ENCODE data around the gene TFF3. TPM values are rescaled to one million over a fixed set of nuclear protein-coding genes. Genes with fewer than 3 reads are reported as not detected.

Gene TFF3
- total RNA-seq, 2 experiments from 2014 or later = not detected

DNA sequence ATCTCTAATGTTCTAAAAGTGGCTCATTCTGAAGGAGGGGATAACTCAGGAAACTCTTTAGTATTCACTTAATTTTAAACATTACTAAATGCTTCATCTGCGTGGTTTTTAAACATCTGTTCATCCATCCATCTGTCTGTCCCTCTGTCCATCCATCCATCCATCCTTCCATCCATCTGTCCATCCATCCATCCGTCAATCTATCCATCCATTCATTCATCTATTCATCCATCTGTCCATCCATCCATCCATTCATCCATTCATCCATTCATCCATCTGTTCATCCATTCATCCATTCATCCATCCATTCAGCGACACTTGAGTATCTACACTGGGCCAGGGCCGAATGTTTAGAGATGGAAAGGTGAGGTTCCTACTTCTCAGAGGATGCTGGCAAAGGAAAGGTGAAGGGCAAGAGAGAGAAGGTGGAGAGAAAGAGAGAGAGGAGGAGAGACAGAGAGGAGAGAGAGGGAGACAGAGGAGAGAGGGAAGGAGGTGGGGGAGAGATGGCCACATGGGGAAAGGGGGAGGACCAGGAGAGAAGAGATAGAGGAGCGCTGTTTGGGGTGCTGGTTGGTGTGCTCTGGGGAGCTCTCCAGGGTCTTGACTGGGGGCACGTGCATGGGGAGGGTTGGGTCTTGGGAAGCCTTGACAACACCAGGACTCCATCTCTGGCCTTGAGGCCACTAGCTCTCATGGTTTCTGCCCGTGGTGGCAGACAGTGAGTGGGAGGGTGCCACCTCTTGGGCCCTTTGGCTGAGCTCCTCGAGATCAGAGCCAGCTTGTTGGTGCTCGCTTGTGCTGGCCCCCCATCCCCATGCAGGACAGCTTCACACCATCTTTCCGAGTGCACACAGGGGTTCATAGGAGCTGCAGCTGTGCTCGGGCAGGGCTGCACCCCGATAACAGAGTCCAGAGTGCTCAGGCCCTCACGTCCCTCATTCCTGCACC lies 50.7 kb downstream of the TFF3 start:
- H3K4me1 Mint-ChIP-seq (ENCODE audit: low read depth) = peaks cover 20% of the 10 kb centered on the region
- DNase-seq = no peak
- H3K36me3 Mint-ChIP-seq = no peaks in the 10 kb centered on the region
- no peaks in the 10 kb centered on the region for H3K9me3 Mint-ChIP-seq
- CTCF ChIA-PET = interaction anchor here (6.3 kb wide), 1 partner anchor 118 kb away, joined by 204 read pairs; no protein-coding TSS in a partner anchor
- H3K4me3 Mint-ChIP-seq = no peak overlapping the region
- no peaks in the 10 kb centered on the region for H3K27me3 Mint-ChIP-seq
- H3K27ac Mint-ChIP-seq = no peak overlapping the region
- POLR2A ChIA-PET = no interaction called here
- intact Hi-C loops (cut with micrococcal nuclease) = no loop called here

DNA sequence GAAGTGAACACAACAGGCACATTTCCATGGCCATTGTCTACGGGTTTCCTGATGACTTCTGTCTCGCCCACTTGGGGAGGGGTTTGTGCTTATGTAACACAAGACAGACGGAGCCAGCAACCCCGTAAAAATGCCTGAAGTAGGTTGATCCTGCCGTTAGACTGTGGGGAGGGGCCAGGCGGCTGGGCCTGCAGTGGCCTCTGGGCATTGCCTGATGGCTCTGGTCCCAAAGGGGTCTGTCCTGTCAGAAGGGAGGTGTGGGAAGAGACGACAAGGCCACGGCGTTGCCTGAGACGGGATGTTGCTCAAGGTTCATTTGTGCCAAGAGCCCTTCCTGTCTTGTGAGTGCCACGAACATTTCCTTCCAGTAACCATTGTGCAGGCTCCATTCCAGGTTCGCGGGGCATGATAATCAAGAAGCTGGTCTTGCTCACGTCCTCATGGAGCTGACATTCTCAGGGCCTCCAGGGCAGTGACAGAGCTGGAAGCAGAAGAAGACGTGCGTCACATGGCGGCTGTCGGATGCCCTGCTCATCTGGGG lies 51.5 kb downstream of the TFF3 start:
- Mint-ChIP-seq H3K9me3 (no peaks in the 10 kb centered on the region), H3K4me1 (ENCODE audit: low read depth) (peaks cover 19% of the 10 kb centered on the region), H3K27me3 (no peaks in the 10 kb centered on the region), H3K27ac (no peak overlapping the region), H3K4me3 (no peak overlapping the region), H3K36me3 (no peaks in the 10 kb centered on the region)
- DNase-seq = no peak
- ChIA-PET CTCF (interaction anchor here (1.6 to 6.3 kb wide), 2 partner anchors 47 to 117 kb away, joined by 3 to 204 read pairs; no protein-coding TSS in a partner anchor), POLR2A (no interaction called here)
- intact Hi-C loops (cut with micrococcal nuclease) = no loop called here

DNA sequence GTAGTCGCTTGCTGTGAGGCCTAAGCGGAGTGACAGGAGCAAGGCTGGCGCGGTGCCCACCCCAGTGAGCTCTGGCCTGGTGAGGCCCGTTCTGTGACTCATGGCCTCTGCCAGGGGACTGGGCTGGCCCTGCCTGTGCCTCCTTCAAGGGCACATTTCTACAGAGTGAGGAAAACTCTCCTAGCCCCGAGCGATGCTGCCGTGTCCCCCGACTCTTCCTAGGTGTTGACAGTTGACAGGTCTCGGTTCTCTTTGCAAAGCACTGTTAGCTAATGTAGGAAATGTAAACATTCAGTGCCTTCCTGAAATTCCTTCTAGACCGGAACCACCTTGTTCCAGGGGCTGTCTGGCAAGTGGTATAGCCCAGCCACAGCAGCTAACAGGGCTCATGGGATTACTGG lies 52.4 kb downstream of the TFF3 start:
- intact Hi-C loops (cut with micrococcal nuclease) = no loop called here
- H3K27me3 Mint-ChIP-seq = no peaks in the 10 kb centered on the region
- ChIA-PET POLR2A (no interaction called here), CTCF (interaction anchor here (1.6 to 6.3 kb wide), 3 partner anchors 47 to 116 kb away, joined by 3 to 204 read pairs (median 4); no protein-coding TSS in a partner anchor)
- no peaks in the 10 kb centered on the region for H3K9me3 Mint-ChIP-seq
- H3K4me1 Mint-ChIP-seq (ENCODE audit: low read depth) = peaks cover 17% of the 10 kb centered on the region
- H3K4me3 Mint-ChIP-seq = no peak overlapping the region
- no peak overlapping the region for H3K27ac Mint-ChIP-seq
- DNase-seq = no peak
- no peaks in the 10 kb centered on the region for H3K36me3 Mint-ChIP-seq

DNA sequence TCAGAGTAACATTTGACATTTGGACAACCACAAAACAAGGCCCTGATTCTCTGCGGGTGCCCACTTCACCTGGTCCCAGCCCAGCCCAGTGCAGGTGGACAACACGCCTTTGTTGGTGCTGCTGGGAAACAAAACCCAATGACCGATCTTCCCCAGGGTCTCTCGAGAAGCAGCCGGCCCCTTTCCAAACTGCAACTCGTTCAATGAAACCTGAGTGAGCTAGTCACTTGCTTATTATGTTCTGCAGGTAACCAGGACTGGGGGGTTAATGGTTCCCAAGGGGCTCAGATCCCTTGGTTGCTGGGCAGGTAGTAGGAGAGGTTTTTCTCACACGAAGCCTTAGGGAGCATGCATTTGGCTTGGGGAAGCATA lies 53.4 kb downstream of the TFF3 start:
- ChIA-PET CTCF (interaction anchor here (1.6 to 6.3 kb wide), 2 partner anchors 98 to 115 kb away, joined by 4 to 204 read pairs; no protein-coding TSS in a partner anchor), POLR2A (no interaction called here)
- DNase-seq = no peak
- Mint-ChIP-seq H3K36me3 (no peaks in the 10 kb centered on the region), H3K9me3 (no peaks in the 10 kb centered on the region), H3K4me1 (ENCODE audit: low read depth) (peaks cover 7% of the 10 kb centered on the region), H3K4me3 (no peak overlapping the region), H3K27me3 (no peaks in the 10 kb centered on the region), H3K27ac (no peak overlapping the region)
- intact Hi-C loops (cut with micrococcal nuclease) = no loop called here

Other genes starting within 250 kb of the TFF3 start
- not detected for gene UMODL1, start 244.1 kb downstream of the TFF3 start, total RNA-seq
- 10 to 100 TPM; 22.2 to 24.6 TPM for gene ABCG1, start 96.3 kb downstream of the TFF3 start, total RNA-seq
- not detected for gene TFF2, start 35.6 kb upstream of the TFF3 start, total RNA-seq
- not detected for gene TFF1, start 51.1 kb upstream of the TFF3 start, total RNA-seq
- gene TMPRSS3, start 80.6 kb upstream of the TFF3 start, total RNA-seq = 10 to 100 TPM; 47.6 to 49.8 TPM
- 10 to 100 TPM; 27.2 to 29.4 TPM for gene UBASH3A, start 88.5 kb upstream of the TFF3 start, total RNA-seq
- gene RSPH1, start 180.8 kb upstream of the TFF3 start, total RNA-seq = under 1 TPM; 0.38 to 0.53 TPM
- gene SLC37A1, start 198.4 kb upstream of the TFF3 start, total RNA-seq = 10 to 100 TPM; 21.1 to 21.2 TPM